ENCODE results near the gene HIVEP3.

DNA sequence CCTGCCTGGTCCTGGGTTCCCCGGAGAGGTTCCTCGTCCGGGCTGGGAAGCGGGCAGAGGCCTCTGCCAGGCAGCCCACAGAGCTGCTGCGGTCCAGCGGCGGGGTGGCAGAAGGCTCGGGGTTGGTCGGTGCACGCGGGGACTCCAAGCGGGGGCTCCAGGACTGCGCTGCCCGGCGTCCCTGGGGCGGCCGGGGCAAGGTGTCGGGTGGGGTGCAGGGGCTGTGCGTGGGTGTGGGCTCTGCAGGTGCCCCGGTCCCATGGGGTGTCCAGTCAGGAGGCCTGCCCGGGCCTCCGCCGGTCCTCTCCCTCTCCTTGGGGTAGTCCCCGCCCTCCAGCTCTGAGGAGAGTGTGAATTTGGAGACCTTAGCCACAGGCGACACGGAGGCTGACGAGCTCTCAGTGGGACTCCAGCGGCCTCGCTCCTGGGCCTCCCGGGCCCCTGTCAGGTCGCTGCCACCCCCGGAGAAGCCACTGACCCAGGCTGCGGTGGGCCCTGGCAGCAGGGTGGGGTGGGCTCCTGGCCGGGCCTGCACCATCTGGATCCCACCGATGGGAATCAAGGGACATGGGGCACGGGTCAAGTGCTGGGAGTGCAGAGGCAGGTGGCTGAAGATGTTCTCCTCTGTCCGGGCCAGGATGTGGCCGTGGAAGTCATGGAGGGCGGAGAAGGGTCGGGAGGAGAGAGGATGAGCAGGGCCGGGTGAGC is 408.0 kb downstream of the HIVEP3 start:
- TF ChIP-seq CTCF (IDR thresholded peaks at IDR 0.05; ENCODE audit: low read length), result no peak
- no peak for TF ChIP-seq EZH2 (IDR thresholded peaks at IDR 0.05; ENCODE audit: borderline replicate concordance, low read length)

Measured in OCI-LY1 (cell line).